HCT116 (cell line): ENCODE data around the gene TNNT2. TPM values are rescaled to one million over a fixed set of nuclear protein-coding genes. Genes with fewer than 3 reads are reported as not detected.

Experiments used
- ATAC-seq: fragments of 200-7000 bp; cut with Tn5 transposase; 2 replicates; pipeline ENCODE4 v1.9.1; 2020; ENCODE audit warnings: mild to moderate bottlenecking, moderate library complexity
- BruUV-seq: library from RNA; stranded (reverse); fragments of 400-500 nt; replicated peaks from 2 replicates; lab custom pipeline; 2021; lab: Mats Ljungman, UMichigan
- CTCF ChIA-PET: fragments of 300-600 bp; sonication (Branson Sonifier 250); formaldehyde crosslinking; loops from one replicate; lab custom pipeline; 2021; ENCODE audit warnings: antibody characterized with exemption; lab: Charles Lee
- POLR2A ChIA-PET: fragments of 300-600, 350-600 bp; sonication (Branson Sonifier 250); formaldehyde crosslinking; loops from one replicate; lab custom pipeline; 2021; ENCODE audit warnings: antibody characterized with exemption; lab: Charles Lee
- RAD21 ChIA-PET, 2 experiments: fragments of 300-600 bp; sonication (Branson Sonifier 250); formaldehyde crosslinking; loops; one replicate each; lab custom pipeline; 2023; ENCODE audit warnings: low total read pairs in 2 of 2; ENCODE audit not compliant: uncharacterized antibody in 2 of 2, unreplicated experiment in 2 of 2, low non-redundant PET in 1 of 2; lab: Charles Lee
- DNase-seq: peaks from one replicate; pipeline ENCODE4 v3.0.0-alpha.2; 2010; ENCODE audit warnings: low read depth, low spot score
- H2AFZ ChIP-seq: fragments of 200-600 bp; shearing (Covaris generic), sonication (generic); 2 replicates; pipeline ENCODE4 v1.6.1; 2017; ENCODE audit warnings: low read depth, mixed run types, mixed read lengths, antibody characterized with exemption, low read length; ENCODE audit not compliant: poor library complexity, severe bottlenecking
- H3K27ac ChIP-seq: 2 replicates; pipeline ENCODE4 v1.5.1; 2012; ENCODE audit warnings: low read depth, low read length
- H3K27me3 ChIP-seq: fragments of 200-600 bp; sonication (generic); 2 replicates; pipeline ENCODE4 v1.6.1; 2016; ENCODE audit warnings: mixed run types, low read length, mixed read lengths; ENCODE audit not compliant: insufficient read depth
- H3K36me3 ChIP-seq, 2 experiments: fragments of 200-500 bp in 1 of 2; fragments of 200-600 bp in 1 of 2; sonication (Bioruptor generic) in 1 of 2; sonication (generic) in 1 of 2; 2 replicates each; pipeline versions ENCODE4 v1.5.1 to v1.6.1; 2014 to 2016; ENCODE audit warnings: low read length in 2 of 2, inconsistent platforms in 1 of 2, mixed read lengths in 1 of 2, mixed run types in 1 of 2; ENCODE audit not compliant: insufficient read depth in 2 of 2, control insufficient read depth in 1 of 2
- H3K4me1 ChIP-seq, 2 experiments: fragments of 200-600 bp in 1 of 2; sonication (generic) in 1 of 2; 2 replicates each; pipeline versions ENCODE4 v1.5.1 to v1.6.1; 2012 to 2017; ENCODE audit warnings: low read length in 2 of 2, inconsistent platforms in 1 of 2, mild to moderate bottlenecking in 1 of 2, mixed read lengths in 1 of 2, mixed run types in 1 of 2, moderate library complexity in 1 of 2; ENCODE audit not compliant: insufficient read depth in 2 of 2, control insufficient read depth in 1 of 2
- H3K4me2 ChIP-seq: fragments of 200-600 bp; sonication (generic); 2 replicates; pipeline ENCODE4 v1.6.1; 2017; ENCODE audit warnings: mixed run types, low read length, mixed read lengths
- H3K4me3 ChIP-seq, 2 experiments: fragments of 200-600 bp in 1 of 2; sonication (generic) in 1 of 2; replicated peaks in 1 of 2; 2 replicates each; pipeline ENCODE4 v1.5.1; 2011 to 2016; ENCODE audit warnings: low read length in 2 of 2, control low read depth in 1 of 2, low read depth in 1 of 2, mild to moderate bottlenecking in 1 of 2, mixed read lengths in 1 of 2, mixed run types in 1 of 2
- H3K79me2 ChIP-seq: fragments of 200-600 bp; sonication (generic); 2 replicates; pipeline ENCODE4 v1.6.1; 2017; ENCODE audit warnings: mild to moderate bottlenecking, mixed run types, low read length, moderate library complexity, mixed read lengths; ENCODE audit not compliant: insufficient read depth
- H3K9ac ChIP-seq: fragments of 200-600 bp; sonication (generic); 2 replicates; pipeline ENCODE4 v1.6.1; 2016; ENCODE audit warnings: low read length, mixed read lengths
- H3K9me2 ChIP-seq: fragments of 200-600 bp; sonication (generic), shearing (Covaris generic); 2 replicates; pipeline ENCODE4 v1.6.1; 2017; ENCODE audit warnings: mixed run types, mild to moderate bottlenecking, moderate library complexity; ENCODE audit not compliant: insufficient read depth
- H3K9me3 ChIP-seq, 2 experiments: fragments of 200-500 bp in 1 of 2; fragments of 200-600 bp in 1 of 2; sonication (Bioruptor generic) in 1 of 2; sonication (generic) in 1 of 2; 2 replicates each; pipeline ENCODE4 v1.6.1; 2014 to 2017; ENCODE audit warnings: low read length in 2 of 2, mixed read lengths in 2 of 2, inconsistent platforms in 1 of 2, low read depth in 1 of 2, mild to moderate bottlenecking in 1 of 2, mixed run types in 1 of 2, moderate library complexity in 1 of 2; ENCODE audit not compliant: control insufficient read depth in 1 of 2, insufficient read depth in 1 of 2
- H4K20me1 ChIP-seq: fragments of 200-600 bp; sonication (generic), shearing (Covaris generic); 2 replicates; pipeline ENCODE4 v1.6.1; 2017; ENCODE audit warnings: mixed run types, mild to moderate bottlenecking, moderate library complexity; ENCODE audit not compliant: insufficient read depth
- ATF3 ChIP-seq: IDR thresholded peaks from 2 replicates; pipeline ENCODE4 v1.6.1; 2012
- CEBPB ChIP-seq: IDR thresholded peaks from 2 replicates; pipeline ENCODE4 v1.6.1; 2012; ENCODE audit warnings: low read depth
- EGR1 ChIP-seq: IDR thresholded peaks from 2 replicates; pipeline ENCODE4 v1.6.1; 2012; ENCODE audit warnings: low read depth
- EZH2 ChIP-seq: fragments of 200-600 bp; sonication (generic); IDR thresholded peaks from 2 replicates; pipeline ENCODE4 v1.6.1; 2017; ENCODE audit warnings: antibody characterized with exemption, mixed run types
- FOSL1 ChIP-seq: IDR thresholded peaks from 2 replicates; pipeline ENCODE4 v1.6.1; 2012; ENCODE audit warnings: low read depth
- JUND ChIP-seq: IDR thresholded peaks from 2 replicates; pipeline ENCODE4 v1.6.1; 2012
- MAX ChIP-seq: IDR thresholded peaks from 2 replicates; pipeline ENCODE4 v1.6.1; 2012
- POLR2A ChIP-seq: IDR thresholded peaks from 2 replicates; pipeline ENCODE4 v1.7.0; 2011; ENCODE audit warnings: borderline replicate concordance; ENCODE audit not compliant: insufficient read depth, insufficient read length; ENCODE audit errors: extremely low read depth
- POLR2AphosphoS5 ChIP-seq: IDR thresholded peaks from 2 replicates; pipeline ENCODE4 v1.6.1; 2011; ENCODE audit warnings: mild to moderate bottlenecking, low read depth, low read length, moderate library complexity
- RAD21 ChIP-seq: IDR thresholded peaks from 2 replicates; pipeline ENCODE4 v1.6.1; 2012; ENCODE audit warnings: low read depth, mild to moderate bottlenecking
- REST ChIP-seq: IDR thresholded peaks from 2 replicates; pipeline ENCODE4 v1.6.1; 2012; ENCODE audit warnings: low read depth
- SIN3A ChIP-seq: IDR thresholded peaks from 2 replicates; pipeline ENCODE4 v1.6.1; 2012; ENCODE audit warnings: low read depth
- SP1 ChIP-seq: IDR thresholded peaks from 2 replicates; pipeline ENCODE4 v1.6.1; 2012; ENCODE audit warnings: low read depth
- SRF ChIP-seq: IDR thresholded peaks from 2 replicates; pipeline ENCODE4 v1.6.1; 2012; ENCODE audit warnings: low read depth
- TCF7L2 ChIP-seq: IDR thresholded peaks from 2 replicates; pipeline ENCODE4 v1.7.0; 2011; ENCODE audit warnings: borderline replicate concordance, inconsistent platforms; ENCODE audit not compliant: insufficient read depth, insufficient read length; ENCODE audit errors: extremely low read depth
- YY1 ChIP-seq: IDR thresholded peaks from 2 replicates; pipeline ENCODE4 v1.6.1; 2011; ENCODE audit warnings: low read length, low read depth, moderate library complexity, mild to moderate bottlenecking; ENCODE audit not compliant: insufficient replicate concordance; ENCODE audit errors: extremely low read depth
- ZFX ChIP-seq: fragments of 450-650 bp; IDR thresholded peaks from 2 replicates; pipeline ENCODE4 v1.6.1; 2017
- ZNF274 ChIP-seq: fragments of 200-500 bp; sonication (Bioruptor generic); IDR thresholded peaks from 2 replicates; pipeline ENCODE4 v1.6.1; 2014; ENCODE audit warnings: mild to moderate bottlenecking, low read depth, low read length, inconsistent platforms
- intact Hi-C: fragments of 100-400 bp; cut with micrococcal nuclease; formaldehyde crosslinking; loops from 2 replicates; pipeline ENCODE4 v1.10.0; 2022
- total RNA-seq: library from RNA; stranded (reverse); gene quantifications from one replicate; pipeline ENCODE4 v1.2.1, GENCODE V29; 2021; ENCODE audit not compliant: unreplicated experiment

The TNNT2 gene
- total RNA-seq, 1 experiment from 2014 or later = 2.0 TPM

- peaks cover 0 to 9% of the 10 kb centered on the region in 2 experiments; a peak in 1 of 4 replicates for H3K36me3 ChIP-seq
- H3K9ac ChIP-seq = peak within 1 kb of the TSS; percentile 98
- ChIA-PET RAD21 (no interaction called here), POLR2A (no interaction called here), CTCF (no interaction called here)
- peaks cover 30 to 55% of the 10 kb centered on the region in 2 experiments for H3K4me1 ChIP-seq
- BruUV-seq = no TSS peak
- no peaks in the 10 kb centered on the region for H3K9me2 ChIP-seq
- no peak within 1 kb of the TSS for H2AFZ ChIP-seq
- ATAC-seq = no peak
- no peaks in the 10 kb centered on the region for H3K27me3 ChIP-seq
- no peaks in the 10 kb centered on the region for H4K20me1 ChIP-seq
- peak within 1 kb of the TSS; percentile 83 for H3K27ac ChIP-seq
- no peaks in the 10 kb centered on the region for H3K9me3 ChIP-seq
- peak within 1 kb of the TSS; percentile 99 for H3K4me2 ChIP-seq
- TF ChIP-seq ATF3 (no peak), SIN3A (no peak), EZH2 (no peak), POLR2AphosphoS5 (no peak), ZFX (no peak), REST (no peak), TCF7L2 (no peak), CEBPB (no peak), MAX (no peak), POLR2A (no peak), YY1 (no peak), SRF (no peak), JUND (no peak), ZNF274 (no peak), EGR1 (no peak), RAD21 (no peak), SP1 (no peak), FOSL1 (no peak)
- TF ChIP-seq, all 23 proteins: peak for 0
- intact Hi-C loops = no loop called here
- Histone ChIP-seq H3K79me2 (peaks cover 54% of the 10 kb centered on the region), H3K4me3 (peak within 1 kb of the TSS; percentile 77 to 98)
- no peak for DNase-seq
Measured at GRCh38 chr1:201399018-201399351, 21.5 kb upstream of the TNNT2 start, which contains the start of gene LAD1. LAD1 (minus strand) TSS chr1:201399324; CDS start chr1:201399306, 18 bp downstream.
